NCI-H1694 treated with DMSO at 0.1 percent for 48 hours (cell line): Measurements from ENCODE around the gene SLC41A1.
"Not testable (repeated sequence)": the region's sequence is repeated elsewhere in the genome, so short reads cannot be mapped to it uniquely, and the experiment has no call there.

ENCODE experiments used
- DNase-seq: peaks from one replicate; lab custom pipeline; 2025; lab: John Stamatoyannopoulos, UW

Gene SLC41A1

GRCh38 chr1:205812878-205813754 is at the start of gene SLC41A1:
SLC41A1 (minus strand) TSS chr1:205813198; CDS start chr1:205810441, 2,757 bp downstream.
- DNase-seq: peak; percentile 89

GRCh38 chr1:205861540-205861939 is 48.5 kb upstream of the SLC41A1 start:
- DNase-seq: no peak

GRCh38 chr1:205858141-205858961 is 45.4 kb upstream of the SLC41A1 start:
- DNase-seq: no peak

GRCh38 chr1:205857501-205857900 is 44.5 kb upstream of the SLC41A1 start:
- DNase-seq: not testable (repeated sequence)

- DNase-seq: no peak
Observed at GRCh38 chr1:205856433-205856832, 43.4 kb upstream of the SLC41A1 start.

GRCh38 chr1:205852969-205853368 is 40.0 kb upstream of the SLC41A1 start:
- no peak for DNase-seq

GRCh38 chr1:205851993-205852392 is 39.0 kb upstream of the SLC41A1 start:
- no peak for DNase-seq

- DNase-seq: no peak
Observed at GRCh38 chr1:205849619-205850355, 36.8 kb upstream of the SLC41A1 start, which contains the start of gene PM20D1. PM20D1 (minus strand) TSS chr1:205850132; CDS start chr1:205850072, 60 bp downstream.

- DNase-seq: no peak
Observed at GRCh38 chr1:205843036-205843859, 30.2 kb upstream of the SLC41A1 start.

GRCh38 chr1:205842229-205842628 is 29.2 kb upstream of the SLC41A1 start:
- no peak for DNase-seq

- DNase-seq: no peak
Observed at GRCh38 chr1:205840146-205840923, 27.3 kb upstream of the SLC41A1 start.

- no peak for DNase-seq
Observed at GRCh38 chr1:205837382-205837970, 24.5 kb upstream of the SLC41A1 start.

GRCh38 chr1:205834751-205835150 is 21.8 kb upstream of the SLC41A1 start:
- no peak for DNase-seq

- DNase-seq: no peak
Observed at GRCh38 chr1:205832326-205832751, 19.3 kb upstream of the SLC41A1 start.

- DNase-seq: no peak
Observed at GRCh38 chr1:205827623-205828022, 14.6 kb upstream of the SLC41A1 start.

- no peak for DNase-seq
Observed at GRCh38 chr1:205826995-205827394, 14.0 kb upstream of the SLC41A1 start.

GRCh38 chr1:205826016-205826806 is 13.2 kb upstream of the SLC41A1 start:
- DNase-seq: no peak

- DNase-seq: no peak
Observed at GRCh38 chr1:205824180-205824579, 11.2 kb upstream of the SLC41A1 start.

GRCh38 chr1:205823260-205823659 is 10.3 kb upstream of the SLC41A1 start:
- DNase-seq: not testable (repeated sequence)
